ENCODE measurements around the gene NUMA1.

NUMA1 gene

DNA sequence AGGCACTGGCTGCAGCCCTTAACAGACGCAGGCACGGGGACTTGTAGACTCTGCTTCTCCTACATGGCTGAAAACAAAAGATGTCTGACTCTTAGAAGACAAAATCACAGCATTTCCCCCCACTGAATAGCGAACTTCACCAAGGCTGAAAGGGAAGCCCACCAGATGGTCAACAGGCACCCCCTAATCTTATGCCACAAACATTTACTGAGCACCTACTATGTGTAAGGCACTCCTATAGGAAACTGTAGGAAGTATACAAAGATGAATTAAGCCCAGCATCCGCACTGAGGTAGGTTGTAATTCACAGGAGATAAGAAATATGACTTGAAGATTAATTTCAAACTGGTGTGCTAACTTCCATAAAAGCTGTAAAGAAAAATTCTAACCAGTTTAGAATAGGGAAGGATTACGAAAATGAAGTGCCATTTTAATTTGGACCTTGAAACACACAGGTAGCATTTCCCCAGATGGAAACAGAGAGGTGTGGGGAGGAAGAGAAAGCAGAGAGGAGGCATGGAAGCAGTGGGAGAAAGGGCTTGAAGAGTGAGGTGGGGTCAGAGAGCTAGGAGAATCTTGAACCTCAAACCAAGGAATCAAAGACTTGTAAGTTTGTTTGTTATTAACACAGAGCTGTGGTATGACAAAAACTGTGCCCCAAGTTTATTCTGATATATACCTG is 38.1 kb downstream of the NUMA1 start:
- H3K4me1 ChIP-seq (ENCODE audit: insufficient read depth, low read length, poor library complexity, severe bottlenecking), result peaks cover 32% of the 10 kb centered on the region

DNA sequence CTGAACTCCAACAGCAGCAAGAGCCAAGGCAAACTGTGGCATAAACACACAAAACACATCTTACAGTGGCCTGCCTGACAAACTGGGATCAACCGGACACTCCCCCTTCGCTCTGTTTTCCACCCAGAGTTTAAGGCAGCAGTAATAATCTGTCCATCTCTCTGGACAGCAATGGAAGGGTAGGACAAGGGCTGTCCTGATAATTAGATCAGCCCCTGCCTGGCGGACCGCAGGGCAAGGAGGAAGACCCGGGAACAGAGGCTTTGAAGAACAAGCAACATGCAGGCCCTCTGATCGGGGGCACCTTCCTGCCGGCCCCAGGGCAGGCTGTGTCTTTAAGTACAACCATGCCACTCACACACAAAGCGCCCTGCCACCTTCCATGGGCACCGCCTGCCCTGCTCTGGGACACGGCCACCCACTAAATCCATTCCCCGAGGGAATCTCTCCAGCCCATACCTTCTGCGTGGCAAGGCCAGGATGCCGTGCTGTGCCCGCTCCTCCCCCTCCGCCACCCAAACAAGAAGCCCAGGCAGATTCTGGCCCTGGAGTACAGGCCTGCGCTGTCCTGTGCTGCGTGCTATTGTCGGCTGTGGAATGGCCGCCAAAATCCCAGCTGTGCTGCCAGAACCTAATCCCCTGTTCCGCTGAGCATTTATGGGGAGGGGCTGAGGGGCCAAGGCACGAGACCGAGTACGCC is 38.8 kb downstream of the NUMA1 start:
- Histone ChIP-seq H3K9ac (ENCODE audit: low read depth, low read length, poor library complexity, severe bottlenecking) (peak overlapping the region; percentile 84), H3K9me2 (replicated peaks; ENCODE audit: low read depth, low read length) (no peaks in the 10 kb centered on the region), H3K4me3 (ENCODE audit: low read length, poor library complexity, severe bottlenecking) (peak overlapping the region; percentile 86), H4K20me1 (ENCODE audit: insufficient read depth, low read length, poor library complexity, severe bottlenecking) (peaks cover 27% of the 10 kb centered on the region), H3F3A (ENCODE audit: low read depth) (no peaks in the 10 kb centered on the region), H3K9me3 (ENCODE audit: insufficient read depth, low read depth, low read length) (no peaks in the 10 kb centered on the region), H3K79me2 (ENCODE audit: insufficient read depth, low read length) (peaks cover 97% of the 10 kb centered on the region), H3K4me1 (ENCODE audit: insufficient read depth, low read length, poor library complexity, severe bottlenecking) (peaks cover 32% of the 10 kb centered on the region), H2AFZ (ENCODE audit: low read length) (peak overlapping the region; percentile 74; the same call in 1 of the 2 replicates), H3K27me3 (ENCODE audit: insufficient read depth, low read length, poor library complexity, severe bottlenecking) (no peaks in the 10 kb centered on the region), H3K4me2 (ENCODE audit: low read depth, low read length, poor library complexity, severe bottlenecking) (peak overlapping the region; percentile 84), H3K36me3 (ENCODE audit: insufficient read depth, low read length) (peaks cover 3% of the 10 kb centered on the region; the same call in 1 of the 2 replicates)
- TF ChIP-seq, protein P1, sequence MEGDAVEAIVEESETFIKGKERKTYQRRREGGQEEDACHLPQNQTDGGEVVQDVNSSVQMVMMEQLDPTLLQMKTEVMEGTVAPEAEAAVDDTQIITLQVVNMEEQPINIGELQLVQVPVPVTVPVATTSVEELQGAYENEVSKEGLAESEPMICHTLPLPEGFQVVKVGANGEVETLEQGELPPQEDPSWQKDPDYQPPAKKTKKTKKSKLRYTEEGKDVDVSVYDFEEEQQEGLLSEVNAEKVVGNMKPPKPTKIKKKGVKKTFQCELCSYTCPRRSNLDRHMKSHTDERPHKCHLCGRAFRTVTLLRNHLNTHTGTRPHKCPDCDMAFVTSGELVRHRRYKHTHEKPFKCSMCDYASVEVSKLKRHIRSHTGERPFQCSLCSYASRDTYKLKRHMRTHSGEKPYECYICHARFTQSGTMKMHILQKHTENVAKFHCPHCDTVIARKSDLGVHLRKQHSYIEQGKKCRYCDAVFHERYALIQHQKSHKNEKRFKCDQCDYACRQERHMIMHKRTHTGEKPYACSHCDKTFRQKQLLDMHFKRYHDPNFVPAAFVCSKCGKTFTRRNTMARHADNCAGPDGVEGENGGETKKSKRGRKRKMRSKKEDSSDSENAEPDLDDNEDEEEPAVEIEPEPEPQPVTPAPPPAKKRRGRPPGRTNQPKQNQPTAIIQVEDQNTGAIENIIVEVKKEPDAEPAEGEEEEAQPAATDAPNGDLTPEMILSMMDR (conservative IDR thresholded peaks at IDR 0.05; ENCODE audit: low read length), result no peak
- TF ChIP-seq EZH2phosphoT487 (IDR thresholded peaks at IDR 0.05; ENCODE audit: borderline replicate concordance), result no peak

More for the DNA sequence above, 38.1 kb downstream of the NUMA1 start:
- Histone ChIP-seq H2AFZ (ENCODE audit: low read length) (peak overlapping the region; percentile 74; the same call in 1 of the 2 replicates), H3K36me3 (ENCODE audit: insufficient read depth, low read length) (peaks cover 3% of the 10 kb centered on the region; the same call in 1 of the 2 replicates), H3K9me2 (replicated peaks; ENCODE audit: low read depth, low read length) (no peaks in the 10 kb centered on the region), H3K27me3 (ENCODE audit: insufficient read depth, low read length, poor library complexity, severe bottlenecking) (no peaks in the 10 kb centered on the region), H3K79me2 (ENCODE audit: insufficient read depth, low read length) (peaks cover 93% of the 10 kb centered on the region), H3K4me3 (ENCODE audit: low read length, poor library complexity, severe bottlenecking) (peak overlapping the region; percentile 86), H3K4me2 (ENCODE audit: low read depth, low read length, poor library complexity, severe bottlenecking) (peak overlapping the region; percentile 84), H4K20me1 (ENCODE audit: insufficient read depth, low read length, poor library complexity, severe bottlenecking) (peaks cover 22% of the 10 kb centered on the region), H3F3A (ENCODE audit: low read depth) (no peaks in the 10 kb centered on the region), H3K9me3 (ENCODE audit: insufficient read depth, low read depth, low read length) (no peaks in the 10 kb centered on the region), H3K9ac (ENCODE audit: low read depth, low read length, poor library complexity, severe bottlenecking) (peak overlapping the region; percentile 84)
- no peak for TF ChIP-seq EZH2phosphoT487 (IDR thresholded peaks at IDR 0.05; ENCODE audit: borderline replicate concordance)
- TF ChIP-seq, protein P1 (conservative IDR thresholded peaks at IDR 0.05; ENCODE audit: low read length), result no peak

DNA sequence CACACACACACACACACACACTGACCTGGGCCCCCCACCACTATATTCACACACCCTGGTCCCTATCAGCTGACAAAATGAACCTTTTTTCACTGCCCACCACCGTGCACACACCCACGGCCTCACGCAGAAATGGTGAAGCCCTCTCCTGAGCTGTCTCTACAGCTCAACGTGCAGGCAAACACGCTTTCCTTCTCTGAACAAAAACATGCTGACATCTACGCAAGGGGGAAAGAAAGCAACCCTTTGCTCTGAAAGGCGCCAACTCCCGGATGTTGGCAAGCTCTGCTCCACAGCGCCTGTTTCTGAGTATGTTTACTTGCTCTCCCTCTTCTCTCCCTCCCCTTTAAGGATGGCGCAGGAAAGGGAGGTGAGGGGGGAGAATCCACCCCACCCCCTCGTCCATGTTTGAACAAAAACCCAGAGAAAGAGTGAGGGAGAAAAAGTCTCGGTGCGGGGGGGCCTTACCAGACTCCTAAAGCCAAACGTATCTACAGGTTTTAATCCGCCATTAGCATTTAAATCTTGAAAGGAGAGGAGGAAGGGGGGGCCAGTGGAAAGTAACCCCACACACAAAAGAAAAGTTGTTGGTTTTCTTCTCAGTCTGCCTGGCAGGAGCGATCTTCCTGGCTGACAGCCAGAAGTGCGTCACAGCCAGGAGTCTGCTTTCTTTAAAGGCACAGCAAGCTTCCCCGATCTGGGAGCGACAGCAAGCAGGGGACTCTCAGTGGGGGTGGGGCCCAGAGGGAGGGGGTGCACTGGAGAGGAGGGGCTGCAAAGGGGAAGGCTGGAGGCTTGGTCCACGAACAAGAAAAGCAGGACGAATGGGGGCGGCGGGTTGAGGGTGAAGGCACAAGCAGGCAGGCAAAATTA is 39.6 kb downstream of the NUMA1 start:
- peak overlapping the region; percentile 74 for H2AFZ ChIP-seq (ENCODE audit: low read length)
- H3K4me2 ChIP-seq (ENCODE audit: low read depth, low read length, poor library complexity, severe bottlenecking), result peak overlapping the region; percentile 84
- H3K4me1 ChIP-seq (ENCODE audit: insufficient read depth, low read length, poor library complexity, severe bottlenecking), result peaks cover 32% of the 10 kb centered on the region
- no peaks in the 10 kb centered on the region for H3K9me2 ChIP-seq (replicated peaks; ENCODE audit: low read depth, low read length)
- H3K9me3 ChIP-seq (ENCODE audit: insufficient read depth, low read depth, low read length), result no peaks in the 10 kb centered on the region
- H3K79me2 ChIP-seq (ENCODE audit: insufficient read depth, low read length), result peaks cover 100% of the 10 kb centered on the region
- no peaks in the 10 kb centered on the region for H3K27me3 ChIP-seq (ENCODE audit: insufficient read depth, low read length, poor library complexity, severe bottlenecking)
- no peak for TF ChIP-seq EZH2phosphoT487 (IDR thresholded peaks at IDR 0.05; ENCODE audit: borderline replicate concordance)
- TF ChIP-seq, protein P1 (conservative IDR thresholded peaks at IDR 0.05; ENCODE audit: low read length), result no peak
- H4K20me1 ChIP-seq (ENCODE audit: insufficient read depth, low read length, poor library complexity, severe bottlenecking), result peaks cover 35% of the 10 kb centered on the region
- peak overlapping the region; percentile 86 for H3K4me3 ChIP-seq (ENCODE audit: low read length, poor library complexity, severe bottlenecking)
- peaks cover 8% of the 10 kb centered on the region; the same call in 1 of the 2 replicates for H3K36me3 ChIP-seq (ENCODE audit: insufficient read depth, low read length)
- H3K9ac ChIP-seq (ENCODE audit: low read depth, low read length, poor library complexity, severe bottlenecking), result peak overlapping the region; percentile 84
- no peaks in the 10 kb centered on the region for H3F3A ChIP-seq (ENCODE audit: low read depth)

All from Loucy (cell line).